K562 (cell line): ENCODE data around the gene PAN2. TPM values are rescaled to one million over a fixed set of nuclear protein-coding genes. Genes with fewer than 3 reads are reported as not detected.
A peak's percentile ranks its signal among the peaks of the same experiment; 100 is the strongest.

Experiments used
- ARNT ChIP-seq, 2 experiments: fragments of 450-650 bp; IDR thresholded peaks; 2 replicates each; pipeline ENCODE4 v1.6.1; 2016; ENCODE audit warnings: mild to moderate bottlenecking in 1 of 2
- BACH1 ChIP-seq: fragments of 200-800 bp; sonication (Bioruptor generic); IDR thresholded peaks from 2 replicates; pipeline ENCODE4 v1.6.1; 2016; ENCODE audit warnings: missing genetic modification characterization, missing compliant biosample characterization
- CREM ChIP-seq: IDR thresholded peaks from 2 replicates; pipeline ENCODE4 v1.6.1; 2014; ENCODE audit warnings: antibody characterized with exemption, low read depth
- EP300 ChIP-seq: IDR thresholded peaks from 2 replicates; pipeline ENCODE4 v1.6.1; 2012; ENCODE audit warnings: low read length, improper control_type of control experiment
- ETS2 ChIP-seq: IDR thresholded peaks from 2 replicates; pipeline ENCODE4 v1.6.1; 2016; ENCODE audit warnings: borderline replicate concordance, missing genetic modification characterization, mild to moderate bottlenecking, moderate library complexity, missing compliant biosample characterization; ENCODE audit not compliant: poor library complexity, severe bottlenecking
- FOSL1 ChIP-seq: fragments of 200-800 bp; sonication (Bioruptor generic); conservative IDR thresholded peaks from 2 replicates; pipeline ENCODE4 v1.6.1; 2016; ENCODE audit warnings: missing genetic modification characterization, missing compliant biosample characterization
- FOXA3 ChIP-seq, 2 experiments: fragments of 450-650 bp in 1 of 2; sonication (generic) in 1 of 2; formaldehyde crosslinking; IDR thresholded peaks in 1 of 2; conservative IDR thresholded peaks in 1 of 2; 2 replicates each; pipeline versions ENCODE4 v1.4.0 to v1.8.0; 2020 to 2022; ENCODE audit warnings: mild to moderate bottlenecking in 2 of 2, missing genetic modification reagents in 1 of 2
- GTF2B ChIP-seq: IDR thresholded peaks from 2 replicates; pipeline ENCODE4 v1.6.1; 2011; ENCODE audit not compliant: insufficient read length; ENCODE audit errors: extremely low read depth
- KLF13 ChIP-seq: fragments of 450-650 bp; IDR thresholded peaks from 2 replicates; pipeline ENCODE4 v1.6.1; 2016; ENCODE audit warnings: missing genetic modification characterization, low read depth, mild to moderate bottlenecking, missing compliant biosample characterization, moderate library complexity, borderline replicate concordance
- NCOA1 ChIP-seq: fragments of 450-650 bp; IDR thresholded peaks from 2 replicates; pipeline ENCODE4 v1.6.1; 2016; ENCODE audit warnings: low read depth
- NCOA2 ChIP-seq, 2 experiments: fragments of 450-650 bp; IDR thresholded peaks; 2 replicates each; pipeline ENCODE4 v1.6.1; 2018; ENCODE audit warnings: mild to moderate bottlenecking in 2 of 2, moderate library complexity in 1 of 2; ENCODE audit not compliant: partially characterized antibody in 2 of 2
- NFIX ChIP-seq: fragments of 250-450 bp; sonication (Bioruptor Pico); IDR thresholded peaks from 2 replicates; pipeline ENCODE4 v1.4.0; 2020; ENCODE audit warnings: low read depth, mild to moderate bottlenecking, moderate library complexity
- POLR2AphosphoS2 ChIP-seq: IDR thresholded peaks from 2 replicates; pipeline ENCODE4 v1.6.1; 2012; ENCODE audit warnings: low read length, improper control_type of control experiment
- SIX5 ChIP-seq, 2 experiments: IDR thresholded peaks; 2 replicates each; pipeline ENCODE4 v1.6.1; 2011; ENCODE audit warnings: low read length in 2 of 2, borderline replicate concordance in 1 of 2, low read depth in 1 of 2, mild to moderate bottlenecking in 1 of 2, moderate library complexity in 1 of 2; ENCODE audit not compliant: insufficient read depth in 1 of 2
- SRSF9 ChIP-seq: fragments of 200-400 bp; formaldehyde crosslinking; IDR thresholded peaks from 2 replicates; pipeline ENCODE4 v1.6.1; 2017; ENCODE audit warnings: low read depth, low read length, borderline replicate concordance
- ZC3H4 ChIP-seq: sonication (generic); formaldehyde crosslinking; IDR thresholded peaks from 2 replicates; pipeline ENCODE4 v1.9.0; 2021; ENCODE audit warnings: missing genetic modification reagents, borderline replicate concordance
- ZFP36 ChIP-seq: fragments of 150-350 bp; IDR thresholded peaks from 2 replicates; pipeline ENCODE4 v1.6.1; 2018; ENCODE audit warnings: low read length, low read depth; ENCODE audit not compliant: partially characterized antibody
- ZNF589 ChIP-seq: fragments of 200-800 bp; sonication (Bioruptor generic); IDR thresholded peaks from 2 replicates; pipeline ENCODE4 v1.6.1; 2016; ENCODE audit warnings: low read depth, missing genetic modification characterization, missing compliant biosample characterization
- polyA plus RNA-seq, 8 experiments: library from polyadenylated mRNA; depleted of rRNA in 4 of 8; stranded (reverse) in 5 of 8; unstranded in 3 of 8; fragments of >200 nt; fragmentation: Nextera tagmentation in 2 of 8; fragmentation: Illumina TruSeq in 1 of 8; extraction: Ambion mirVana in 2 of 8; extraction: Trizol in 1 of 8; gene quantifications; 2 replicates each; pipeline versions ENCODE4 v1.2.1 to v1.2.3, GENCODE V29; 2011 to 2014; ENCODE audit warnings: inconsistent platforms in 1 of 8, missing spikeins in 1 of 8
- total RNA-seq, 7 experiments: library from RNA; depleted of rRNA in 6 of 7; stranded (reverse); fragments of >200 nt in 6 of 7; fragmentation: Illumina TruSeq in 2 of 7; extraction: Trizol in 2 of 7; gene quantifications; 2 replicates each; pipeline versions ENCODE4 v1.2.1 to v1.2.3, GENCODE V29; 2011 to 2021; ENCODE audit warnings: low replicate concordance in 1 of 7
- TF ChIP-seq, protein P1 (sequence below): sonication (generic); formaldehyde crosslinking; IDR thresholded peaks from 2 replicates; pipeline ENCODE4 v1.8.0; 2022; ENCODE audit warnings: mild to moderate bottlenecking, low read depth, missing genetic modification reagents
- TF ChIP-seq, protein P2 (sequence below): fragments of 250-450 bp; sonication (Bioruptor Pico); IDR thresholded peaks from 2 replicates; pipeline ENCODE4 v1.6.1; 2021; ENCODE audit warnings: mild to moderate bottlenecking
- TF ChIP-seq, protein P3 (sequence below), 2 experiments: fragments of 450-650 bp; IDR thresholded peaks; 2 replicates each; pipeline ENCODE4 v1.6.1; 2016
- TF ChIP-seq, protein P4 (sequence below): sonication (generic); IDR thresholded peaks from 2 replicates; pipeline ENCODE4 v1.6.1; 2016

Gene PAN2
- total and polyA plus RNA-seq, 9 of the 15 experiments (the other 6 are each of a cell fraction or from before 2014, with no cell fraction given), result 15.0 to 66.1 (median 25.9) TPM

DNA sequence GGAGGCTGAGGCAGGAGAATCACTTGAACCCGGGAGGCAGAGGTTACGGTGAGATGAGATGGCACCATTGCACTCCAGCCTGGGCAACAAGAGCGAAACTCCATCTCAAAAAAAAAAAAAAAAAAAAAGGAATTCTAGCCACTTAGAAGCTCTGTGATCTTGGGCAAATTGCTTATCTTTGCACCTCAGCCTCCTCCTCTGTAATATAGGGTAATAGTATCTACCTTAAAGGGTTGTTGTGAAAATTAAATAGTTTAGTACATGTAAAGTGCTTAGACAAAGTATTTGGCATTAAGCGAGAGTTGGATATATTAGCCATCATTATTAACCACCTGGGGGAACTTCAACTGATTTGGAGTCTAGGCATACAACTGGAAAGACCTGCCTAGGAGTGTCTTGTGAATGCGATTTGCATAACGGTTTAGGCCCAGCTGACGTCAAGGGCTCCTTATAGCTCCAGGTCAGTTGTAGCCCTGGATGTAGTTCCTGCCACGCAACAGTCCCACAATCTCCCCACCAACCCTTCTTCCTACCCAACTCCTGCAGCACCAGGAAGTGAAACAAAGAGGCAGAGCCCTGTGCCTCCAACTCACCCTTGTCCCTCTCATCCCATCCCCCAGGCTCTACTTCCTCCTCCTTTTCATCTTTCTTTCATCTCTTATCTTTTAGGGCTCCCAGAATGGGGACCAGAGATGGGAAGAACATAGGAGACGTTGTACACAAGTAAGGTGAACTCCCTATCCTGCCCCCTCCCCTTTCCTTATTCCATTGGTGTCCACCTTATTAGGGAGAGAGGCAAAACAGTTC lies 2.8 kb upstream of the PAN2 start (continued):
- TF ChIP-seq SIX5 (IDR thresholded peaks at IDR 0.05; ENCODE audit: borderline replicate concordance in 1 of 2, insufficient read depth in 1 of 2, low read depth in 1 of 2, low read length in 2 of 2) (no peak; a peak in 1 of 4 replicates), NCOA2 (IDR thresholded peaks at IDR 0.05; ENCODE audit: partially characterized antibody in 2 of 2) (no peak), ETS2 (tag) (no peak), NCOA1 (peak; percentile 82), BACH1 (no peak; the same call in 1 of the 2 replicates), FOXA3 (CRISPR knock-in tag; conservative IDR thresholded peaks at IDR 0.05 in 1 of 2, IDR thresholded peaks at IDR 0.05 in 1 of 2) (0 out of 4 replicates have a peak, but pooled peaks of 1 of the 2 experiments have one; percentile 25), POLR2AphosphoS2 (peak; percentile 90; the same call in 1 of the 2 replicates), ZC3H4 (CRISPR knock-in tag) (no peak), EP300 (peak; percentile 93), CREM (peak; percentile 95), ZFP36 (no peak), GTF2B (peak; percentile 64), SRSF9 (no peak), NFIX (CRISPR knock-in tag) (no peak), ARNT (IDR thresholded peaks at IDR 0.05) (no peak; a peak in 2 of 4 replicates), ZNF589 (CRISPR knock-in tag) (no peak; the same call in 1 of the 2 replicates), FOSL1 (tag) (peak; percentile 46; the same call in 1 of the 2 replicates), KLF13 (no peak)
- TF ChIP-seq, protein P1, sequence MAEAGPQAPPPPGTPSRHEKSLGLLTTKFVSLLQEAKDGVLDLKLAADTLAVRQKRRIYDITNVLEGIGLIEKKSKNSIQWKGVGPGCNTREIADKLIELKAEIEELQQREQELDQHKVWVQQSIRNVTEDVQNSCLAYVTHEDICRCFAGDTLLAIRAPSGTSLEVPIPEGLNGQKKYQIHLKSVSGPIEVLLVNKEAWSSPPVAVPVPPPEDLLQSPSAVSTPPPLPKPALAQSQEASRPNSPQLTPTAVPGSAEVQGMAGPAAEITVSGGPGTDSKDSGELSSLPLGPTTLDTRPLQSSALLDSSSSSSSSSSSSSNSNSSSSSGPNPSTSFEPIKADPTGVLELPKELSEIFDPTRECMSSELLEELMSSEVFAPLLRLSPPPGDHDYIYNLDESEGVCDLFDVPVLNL, result no peak
- TF ChIP-seq, protein P2, sequence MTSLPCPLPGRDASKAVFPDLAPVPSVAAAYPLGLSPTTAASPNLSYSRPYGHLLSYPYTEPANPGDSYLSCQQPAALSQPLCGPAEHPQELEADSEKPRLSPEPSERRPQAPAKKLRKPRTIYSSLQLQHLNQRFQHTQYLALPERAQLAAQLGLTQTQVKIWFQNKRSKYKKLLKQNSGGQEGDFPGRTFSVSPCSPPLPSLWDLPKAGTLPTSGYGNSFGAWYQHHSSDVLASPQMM (CRISPR knock-in tag), result no peak
- TF ChIP-seq, protein P3, sequence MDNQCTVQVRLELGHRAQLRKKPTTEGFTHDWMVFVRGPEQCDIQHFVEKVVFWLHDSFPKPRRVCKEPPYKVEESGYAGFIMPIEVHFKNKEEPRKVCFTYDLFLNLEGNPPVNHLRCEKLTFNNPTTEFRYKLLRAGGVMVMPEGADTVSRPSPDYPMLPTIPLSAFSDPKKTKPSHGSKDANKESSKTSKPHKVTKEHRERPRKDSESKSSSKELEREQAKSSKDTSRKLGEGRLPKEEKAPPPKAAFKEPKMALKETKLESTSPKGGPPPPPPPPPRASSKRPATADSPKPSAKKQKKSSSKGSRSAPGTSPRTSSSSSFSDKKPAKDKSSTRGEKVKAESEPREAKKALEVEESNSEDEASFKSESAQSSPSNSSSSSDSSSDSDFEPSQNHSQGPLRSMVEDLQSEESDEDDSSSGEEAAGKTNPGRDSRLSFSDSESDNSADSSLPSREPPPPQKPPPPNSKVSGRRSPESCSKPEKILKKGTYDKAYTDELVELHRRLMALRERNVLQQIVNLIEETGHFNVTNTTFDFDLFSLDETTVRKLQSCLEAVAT (IDR thresholded peaks at IDR 0.05), result peak; percentile 64 to 76; a peak in 3 of 4 replicates
- TF ChIP-seq, protein P4, sequence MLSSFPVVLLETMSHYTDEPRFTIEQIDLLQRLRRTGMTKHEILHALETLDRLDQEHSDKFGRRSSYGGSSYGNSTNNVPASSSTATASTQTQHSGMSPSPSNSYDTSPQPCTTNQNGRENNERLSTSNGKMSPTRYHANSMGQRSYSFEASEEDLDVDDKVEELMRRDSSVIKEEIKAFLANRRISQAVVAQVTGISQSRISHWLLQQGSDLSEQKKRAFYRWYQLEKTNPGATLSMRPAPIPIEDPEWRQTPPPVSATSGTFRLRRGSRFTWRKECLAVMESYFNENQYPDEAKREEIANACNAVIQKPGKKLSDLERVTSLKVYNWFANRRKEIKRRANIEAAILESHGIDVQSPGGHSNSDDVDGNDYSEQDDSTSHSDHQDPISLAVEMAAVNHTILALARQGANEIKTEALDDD, result no peak; the same call in 1 of the 2 replicates
